ENCODE data around the gene ARHGAP35.

GRCh38 chr19:46823049-46823448, 37.7 kb upstream of the ARHGAP35 start:
- TF ChIP-seq CTCF (IDR thresholded peaks at IDR 0.05) (no peak), POLR2AphosphoS5 (IDR thresholded peaks at IDR 0.05; ENCODE audit: low read depth, low read length) (no peak), TCF7L2 (IDR thresholded peaks at IDR 0.05; ENCODE audit: low read depth, low read length) (no peak)
